Psoas muscle (tissue), 8 donors: ENCODE results near the gene DBH. TPM values are rescaled to one million over a fixed set of nuclear protein-coding genes. Genes with fewer than 3 reads are reported as not detected.

Experiments
- ATAC-seq, 4 donors: fragments of 200-7000 bp; cut with Tn5 transposase; one replicate each; pipeline ENCODE4 v1.9.1; 2020; ENCODE audit warnings: moderate library complexity in 3 of 4, mild to moderate bottlenecking in 2 of 4
- DNase-seq, 2 donors: peaks; one replicate each; pipeline ENCODE4 v3.0.0-alpha.2; 2020
- H3K27ac ChIP-seq: fragments of 200-600 bp; one replicate; pipeline ENCODE4 v1.8.0; 2022
- H3K27me3 ChIP-seq, 3 donors: fragments of 200-600 bp in 1 of 3; one replicate each; pipeline versions ENCODE4 v1.6.1 to v1.8.0; 2013 to 2022; ENCODE audit warnings: low read length in 2 of 3, mild to moderate bottlenecking in 2 of 3, moderate library complexity in 1 of 3; ENCODE audit not compliant: insufficient read depth in 3 of 3
- H3K36me3 ChIP-seq, 2 donors: fragments of 200-600 bp in 1 of 2; one replicate each; pipeline versions ENCODE4 v1.6.1 to v1.8.0; 2013 to 2022; ENCODE audit warnings: low read depth in 1 of 2, mild to moderate bottlenecking in 1 of 2, moderate library complexity in 1 of 2; ENCODE audit not compliant: insufficient read depth in 1 of 2
- H3K4me1 ChIP-seq: fragments of 200-600 bp; one replicate; pipeline ENCODE4 v1.8.0; 2022
- H3K4me3 ChIP-seq: fragments of 200-600 bp; one replicate; pipeline ENCODE4 v1.8.0; 2022; ENCODE audit warnings: mild to moderate bottlenecking
- H3K9me3 ChIP-seq: fragments of 200-600 bp; one replicate; pipeline ENCODE4 v1.8.0; 2022
- WGBS, 3 donors: extraction: QIAGEN DNeasy Blood & Tissue Kit; methylation state at CpG; one replicate each; pipeline versions ENCODE4 v1.1.6 to v1.1.7; 2013; 5-methylcytosine and 5-hydroxymethylcytosine counted together
- intact Hi-C, 2 donors: fragments of 100-400 bp; cut with DNase I; formaldehyde crosslinking; loops; one replicate each; pipeline versions ENCODE4 v1.11.0 to v1.14.2; 2022
- long read RNA-seq, 2 donors: library from polyadenylated mRNA; unstranded; transcript quantifications; one replicate each; pipeline ENCODE4 v2.0.0, GENCODE V29; 2021
- polyA plus RNA-seq, 3 donors: library from polyadenylated mRNA; stranded (reverse); fragments of 200-250 nt; gene quantifications; one replicate each; pipeline ENCODE4 v1.2.3, GENCODE V29; 2013
- total RNA-seq, 4 donors: library from RNA; stranded (reverse); fragmentation: NEBNext Ultra II Directional in 2 of 4; extraction: Animal tissue kit (Norgen Biotek cat#: 25700) in 2 of 4; gene quantifications; one replicate each; pipeline versions ENCODE4 v1.2.1 to v1.2.4, GENCODE V29; 2021 to 2023
- TF ChIP-seq, protein P1 (sequence below): fragments of 200-600 bp; IDR thresholded peaks from one replicate; pipeline ENCODE4 v1.8.0; 2022; ENCODE audit warnings: antibody characterized with exemption
- donor health status: healthy with polysubstance abuse.
- donor health status: DM: no; HTN: no; CAD: no; lungs with moderate emphysema.
- donor health status: Bipolar disorder and iron deficiency.
- donor health status: healthy.
- donor health status: DM: yes; HTN: yes; CAD: no.
- donor health status: DM: no; HTN: no; CAD: no.
- donor health status: DM: no; HTN: no; CAD: no.
- donor health status: DM: yes; HTN: yes; CAD: no.

The DBH gene
- under 1 TPM in 2 of 4 donors, not detected in 2; 0.06 to 0.30 TPM for total RNA-seq
- polyA plus RNA-seq, result under 1 TPM in 2 of 3 donors, not detected in 1; 0.01 to 0.04 TPM
- long read RNA-seq, donor 1, result 0 reads
- long read RNA-seq, donor 2, result 0 reads

- ATAC-seq, result no peak
- intact Hi-C loops, result no loop called here
- Histone ChIP-seq H3K4me3 (no peak within 1 kb of the TSS), H3K27me3 (peaks cover 0 to 39% (median 13%) of the 10 kb centered on the region in 3 donors), H3K4me1 (no peaks in the 10 kb centered on the region), H3K36me3 (no peaks in the 10 kb centered on the region), H3K9me3 (no peaks in the 10 kb centered on the region), H3K27ac (no peak within 1 kb of the TSS)
- TF ChIP-seq, protein P1, sequence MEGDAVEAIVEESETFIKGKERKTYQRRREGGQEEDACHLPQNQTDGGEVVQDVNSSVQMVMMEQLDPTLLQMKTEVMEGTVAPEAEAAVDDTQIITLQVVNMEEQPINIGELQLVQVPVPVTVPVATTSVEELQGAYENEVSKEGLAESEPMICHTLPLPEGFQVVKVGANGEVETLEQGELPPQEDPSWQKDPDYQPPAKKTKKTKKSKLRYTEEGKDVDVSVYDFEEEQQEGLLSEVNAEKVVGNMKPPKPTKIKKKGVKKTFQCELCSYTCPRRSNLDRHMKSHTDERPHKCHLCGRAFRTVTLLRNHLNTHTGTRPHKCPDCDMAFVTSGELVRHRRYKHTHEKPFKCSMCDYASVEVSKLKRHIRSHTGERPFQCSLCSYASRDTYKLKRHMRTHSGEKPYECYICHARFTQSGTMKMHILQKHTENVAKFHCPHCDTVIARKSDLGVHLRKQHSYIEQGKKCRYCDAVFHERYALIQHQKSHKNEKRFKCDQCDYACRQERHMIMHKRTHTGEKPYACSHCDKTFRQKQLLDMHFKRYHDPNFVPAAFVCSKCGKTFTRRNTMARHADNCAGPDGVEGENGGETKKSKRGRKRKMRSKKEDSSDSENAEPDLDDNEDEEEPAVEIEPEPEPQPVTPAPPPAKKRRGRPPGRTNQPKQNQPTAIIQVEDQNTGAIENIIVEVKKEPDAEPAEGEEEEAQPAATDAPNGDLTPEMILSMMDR, result no peak
- peak in 1 of 2 donors; percentile 31 for DNase-seq
- 86 to 90% (median 88%) methylated on average over 21 to 24 of the region's 24 CpGs for WGBS, 3 donors
These were observed at the start of gene DBH for GRCh38 chr9:133635533-133636531. Gene DBH, plus strand, starts transcription at chr9:133636363. Its CDS starts 9 bp downstream, at chr9:133636372.

- intact Hi-C loops, result no loop called here
- ATAC-seq (no peak), DNase-seq (peak in 1 of 2 donors; percentile 26)
- TF ChIP-seq, protein P1, result no peak
- H3K27ac ChIP-seq, result no peak overlapping the region
- H3K4me1 ChIP-seq, result peaks cover 3% of the 10 kb centered on the region
- WGBS, 3 donors, result 81 to 84% (median 82%) methylated on average over 8 of the region's 8 CpGs
- peaks cover 0 to 60% (median 19%) of the 10 kb centered on the region in 3 donors for H3K27me3 ChIP-seq
- H3K4me3 ChIP-seq, result no peak overlapping the region
- no peaks in the 10 kb centered on the region for H3K36me3 ChIP-seq
- no peaks in the 10 kb centered on the region for H3K9me3 ChIP-seq
These were observed 49.1 kb upstream of the DBH start for GRCh38 chr9:133587051-133587450.

GRCh38 chr9:133587466-133587865, 48.7 kb upstream of the DBH start:
- Histone ChIP-seq H3K27ac (no peak overlapping the region), H3K4me3 (no peak overlapping the region), H3K9me3 (no peaks in the 10 kb centered on the region), H3K4me1 (peaks cover 3% of the 10 kb centered on the region), H3K27me3 (peaks cover 0 to 60% (median 19%) of the 10 kb centered on the region in 3 donors), H3K36me3 (no peaks in the 10 kb centered on the region)
- TF ChIP-seq, protein P1, result no peak
- intact Hi-C loops, result no loop called here
- no peak for ATAC-seq
- no peak for DNase-seq
- WGBS, 3 donors, result 87 to 90% (median 90%) methylated on average over 6 of the region's 6 CpGs

DNA sequence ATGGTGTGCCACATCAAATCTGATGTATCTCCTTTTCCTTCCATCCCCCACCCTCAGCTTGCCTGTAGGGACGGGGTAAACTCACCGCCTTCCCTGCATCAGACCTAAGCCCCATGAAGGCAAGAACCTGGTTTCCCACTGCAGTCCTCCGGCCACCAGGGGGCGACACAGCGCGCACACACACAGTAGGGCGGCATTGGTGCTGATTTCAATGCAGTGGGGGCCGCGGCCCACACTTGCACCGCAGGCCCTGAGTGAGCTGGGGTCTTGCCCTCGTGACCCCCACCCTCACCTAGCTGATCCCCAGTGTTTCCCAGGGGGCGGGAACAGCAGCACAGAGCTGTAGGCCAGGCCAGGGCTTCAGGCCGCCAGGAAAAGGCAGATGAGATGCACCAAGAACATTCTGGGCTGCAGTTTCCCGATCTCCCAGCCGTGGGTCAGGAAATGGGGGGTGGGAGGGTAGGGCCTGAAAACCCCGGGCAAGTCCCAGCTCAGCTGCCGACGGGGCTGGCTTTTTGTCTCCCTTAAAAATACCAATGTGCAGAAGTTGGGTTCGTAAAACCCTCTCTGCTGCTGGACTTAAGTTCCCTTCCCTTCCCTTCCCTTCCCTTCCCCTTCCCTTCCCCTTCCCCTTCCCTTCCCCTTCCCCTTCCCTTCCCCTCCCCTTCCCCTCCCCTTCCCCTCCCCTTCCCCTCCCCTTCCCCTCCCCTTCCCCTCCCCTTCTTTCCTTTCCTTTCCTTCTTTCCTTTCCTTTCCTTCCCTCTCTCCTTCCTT, 46.5 kb upstream of the DBH start:
- H3K27me3 ChIP-seq, result peaks cover 0 to 54% (median 17%) of the 10 kb centered on the region in 3 donors
- intact Hi-C loops, result loop anchor here in 1 of 2 donors (5.0 kb wide), 1 partner anchor 138 kb away; no protein-coding TSS in a partner anchor
- no peak overlapping the region for H3K4me3 ChIP-seq
- 48 to 56% (median 49%) methylated on average over 19 of the region's 19 CpGs for WGBS, 3 donors
- H3K9me3 ChIP-seq, result no peaks in the 10 kb centered on the region
- H3K36me3 ChIP-seq, result no peaks in the 10 kb centered on the region
- no peak overlapping the region for H3K27ac ChIP-seq
- peaks cover 3% of the 10 kb centered on the region for H3K4me1 ChIP-seq
- TF ChIP-seq, protein P1, result peak; percentile 16
- DNase-seq (no peak), ATAC-seq (no peak)
